NCI-H526 treated with DMSO at 0.1 percent for 48 hours (cell line): Measurements from ENCODE around the gene ASF1B.

Experiments used
- DNase-seq: peaks from one replicate; lab custom pipeline; 2025; lab: John Stamatoyannopoulos, UW

ASF1B gene

GRCh38 chr19:14135985-14136508, 342 bp downstream of the ASF1B start:
- DNase-seq, result no peak

GRCh38 chr19:14135355-14135754, 1.0 kb downstream of the ASF1B start:
- DNase-seq, result no peak

- DNase-seq, result no peak
Observed at GRCh38 chr19:14127929-14128509, 8.4 kb downstream of the ASF1B start.

- no peak for DNase-seq
Observed at GRCh38 chr19:14127176-14127575, 9.2 kb downstream of the ASF1B start.

GRCh38 chr19:14122924-14123323, 13.5 kb downstream of the ASF1B start:
- no peak for DNase-seq

GRCh38 chr19:14120497-14120780, 15.9 kb downstream of the ASF1B start:
- DNase-seq, result no peak

- no peak for DNase-seq
Observed at GRCh38 chr19:14119644-14120496, 16.5 kb downstream of the ASF1B start.

GRCh38 chr19:14119146-14119545, 17.2 kb downstream of the ASF1B start:
- DNase-seq, result no peak

- DNase-seq, result no peak
Observed at GRCh38 chr19:14118165-14119051, 18.0 kb downstream of the ASF1B start.

GRCh38 chr19:14117668-14118164, 18.7 kb downstream of the ASF1B start, which contains the start of gene PRKACA:
PRKACA (minus strand) TSS chr19:14117762; CDS start chr19:14117547, 215 bp downstream.
- peak; percentile 90 for DNase-seq

GRCh38 chr19:14116918-14117578, 19.3 kb downstream of the ASF1B start:
- DNase-seq, result no peak

- DNase-seq, result no peak
Observed at GRCh38 chr19:14116525-14116917, 19.9 kb downstream of the ASF1B start.

GRCh38 chr19:14115756-14116155, 20.6 kb downstream of the ASF1B start:
- no peak for DNase-seq

- DNase-seq, result no peak
Observed at GRCh38 chr19:14114854-14115253, 21.5 kb downstream of the ASF1B start.

- DNase-seq, result no peak
Observed at GRCh38 chr19:14114439-14114838, 21.9 kb downstream of the ASF1B start.

- DNase-seq, result no peak
Observed at GRCh38 chr19:14113762-14114414, 22.5 kb downstream of the ASF1B start.

- no peak for DNase-seq
Observed at GRCh38 chr19:14112809-14113385, 23.5 kb downstream of the ASF1B start.

- no peak for DNase-seq
Observed at GRCh38 chr19:14112051-14112808, 24.2 kb downstream of the ASF1B start.

- DNase-seq, result no peak
Observed at GRCh38 chr19:14111486-14111885, 24.9 kb downstream of the ASF1B start.

- DNase-seq, result no peak
Observed at GRCh38 chr19:14110650-14111049, 25.7 kb downstream of the ASF1B start.
